ENCODE data around the gene ZNF674. TPM values are rescaled to one million over a fixed set of nuclear protein-coding genes. Genes with fewer than 3 reads are reported as not detected.

The ZNF674 gene
- polyA plus RNA-seq, result under 1 TPM; 0.62 to 0.86 TPM

- WGBS, 2 donors, result 0 to 20% methylated on average over 56 to 57 of the region's 57 CpGs
- Histone ChIP-seq H3K36me3 (ENCODE audit: control insufficient read depth in 2 of 2, insufficient read depth in 2 of 2, low read length in 1 of 2) (no peaks in the 10 kb centered on the region), H3K4me3 (ENCODE audit: low read depth in 1 of 2, low read length in 2 of 2) (peak within 1 kb of the TSS; percentile 60 to 82), H3K27me3 (ENCODE audit: control insufficient read depth in 1 of 2, insufficient read depth in 2 of 2, low read length in 2 of 2) (no peaks in the 10 kb centered on the region), H3K27ac (ENCODE audit: low read depth in 2 of 2, low read length in 1 of 2) (peak within 1 kb of the TSS; percentile 74 to 85), H3K4me1 (ENCODE audit: control insufficient read depth in 2 of 2, insufficient read depth in 2 of 2, low read length in 1 of 2) (peaks cover 0 to 6% of the 10 kb centered on the region in 2 donors), H3K9me3 (ENCODE audit: control insufficient read depth in 2 of 2, insufficient read depth in 1 of 2, low read depth in 1 of 2, low read length in 1 of 2) (no peaks in the 10 kb centered on the region)
Observed at GRCh38 chrX:46545111-46546005, at the start of gene ZNF674. Gene ZNF674, minus strand, starts transcription at chrX:46545421. Its CDS starts 3,334 bp downstream, at chrX:46542087.

DNA sequence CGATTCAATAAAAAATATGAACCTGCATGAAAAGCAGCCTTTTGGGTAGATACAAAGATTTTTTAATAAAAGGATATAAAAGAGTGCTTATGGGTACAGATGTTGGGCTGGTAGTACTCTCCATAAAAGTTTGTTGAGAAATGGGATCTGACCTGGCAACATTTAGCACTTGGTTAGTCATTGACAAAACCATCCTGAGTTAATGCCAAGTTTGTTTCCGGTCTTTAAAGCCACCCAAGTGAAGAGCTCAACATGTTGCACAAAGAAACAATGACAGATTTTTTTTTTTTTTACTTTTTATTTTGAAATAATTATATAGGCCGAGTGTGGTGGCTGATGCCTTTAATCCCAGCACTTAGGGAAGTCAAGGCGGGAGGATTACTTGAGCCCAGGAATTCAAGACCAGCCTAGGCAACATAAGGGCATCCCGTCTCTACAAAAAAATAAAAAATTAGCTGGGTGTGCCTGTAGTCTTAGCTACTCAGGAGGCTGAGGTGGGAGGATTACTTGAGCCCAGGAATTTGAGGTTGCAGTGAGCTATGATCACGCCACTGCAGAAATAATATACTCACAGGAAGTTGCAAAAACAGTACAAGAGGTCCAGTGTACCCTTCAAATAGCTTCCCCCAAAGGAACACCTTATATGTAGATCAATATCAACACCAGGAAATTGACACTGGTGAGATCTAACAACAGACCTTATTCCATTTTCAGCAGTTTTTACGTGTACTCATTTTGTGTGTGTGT is 44.9 kb upstream of the ZNF674 start:
- Histone ChIP-seq H3K27me3 (ENCODE audit: control insufficient read depth in 1 of 2, insufficient read depth in 2 of 2, low read length in 2 of 2) (no peaks in the 10 kb centered on the region), H3K4me1 (ENCODE audit: control insufficient read depth in 2 of 2, insufficient read depth in 2 of 2, low read length in 1 of 2) (no peaks in the 10 kb centered on the region), H3K9me3 (ENCODE audit: control insufficient read depth in 2 of 2, insufficient read depth in 1 of 2, low read depth in 1 of 2, low read length in 1 of 2) (no peaks in the 10 kb centered on the region), H3K36me3 (ENCODE audit: control insufficient read depth in 2 of 2, insufficient read depth in 2 of 2, low read length in 1 of 2) (no peaks in the 10 kb centered on the region), H3K27ac (ENCODE audit: low read depth in 2 of 2, low read length in 1 of 2) (peak overlapping the region in 1 of 2 donors; percentile 33), H3K4me3 (ENCODE audit: low read depth in 1 of 2, low read length in 2 of 2) (no peak overlapping the region)
- WGBS, 2 donors, result 44 to 70% methylated on average over 7 of the region's 7 CpGs

DNA sequence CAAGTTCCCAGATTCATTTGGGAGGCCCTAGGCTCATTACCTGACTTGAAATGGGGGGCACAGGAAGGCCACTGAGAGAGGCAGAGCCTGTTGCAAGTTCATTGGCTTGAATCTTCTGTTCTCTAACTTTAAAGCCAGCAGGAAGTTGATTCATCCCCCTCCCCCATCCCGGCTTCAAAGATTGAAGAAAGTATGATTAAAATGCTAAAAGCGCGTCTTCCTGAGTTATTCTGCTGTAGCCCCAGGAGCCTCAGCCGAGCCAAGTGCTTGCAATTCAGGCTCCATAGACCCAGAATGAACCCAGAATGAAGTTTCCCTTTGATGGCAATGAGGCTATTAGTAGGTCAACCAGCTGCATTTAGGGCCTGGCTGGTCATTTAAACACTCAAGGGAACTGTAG is 43.0 kb upstream of the ZNF674 start:
- Histone ChIP-seq H3K27ac (ENCODE audit: low read depth in 2 of 2, low read length in 1 of 2) (no peak overlapping the region), H3K27me3 (ENCODE audit: control insufficient read depth in 1 of 2, insufficient read depth in 2 of 2, low read length in 2 of 2) (no peaks in the 10 kb centered on the region), H3K4me1 (ENCODE audit: control insufficient read depth in 2 of 2, insufficient read depth in 2 of 2, low read length in 1 of 2) (no peaks in the 10 kb centered on the region), H3K4me3 (ENCODE audit: low read depth in 1 of 2, low read length in 2 of 2) (no peak overlapping the region), H3K9me3 (ENCODE audit: control insufficient read depth in 2 of 2, insufficient read depth in 1 of 2, low read depth in 1 of 2, low read length in 1 of 2) (no peaks in the 10 kb centered on the region), H3K36me3 (ENCODE audit: control insufficient read depth in 2 of 2, insufficient read depth in 2 of 2, low read length in 1 of 2) (no peaks in the 10 kb centered on the region)
- WGBS, 2 donors, result 27 to 53% methylated on average over 4 of the region's 4 CpGs

DNA sequence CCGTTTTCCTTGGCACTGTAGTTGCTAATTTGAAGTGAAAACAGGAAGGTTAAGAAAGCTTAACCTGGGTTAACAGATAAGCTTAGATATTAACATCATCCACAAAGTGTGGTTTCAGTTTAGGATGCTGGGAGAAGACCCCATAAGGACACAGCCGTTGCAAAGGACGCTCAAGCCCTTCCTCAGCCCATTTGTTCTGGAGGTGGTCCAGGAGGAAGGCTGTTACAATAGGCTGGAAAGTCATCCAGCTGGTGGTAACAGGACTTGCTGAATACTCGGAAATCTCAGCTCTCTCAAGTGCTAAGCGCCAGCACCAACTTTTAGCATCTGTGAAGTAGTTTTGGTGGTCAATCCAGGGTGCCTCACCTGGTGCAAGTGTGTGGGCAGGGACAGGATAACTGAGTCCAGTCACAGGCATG is 42.5 kb upstream of the ZNF674 start:
- no peaks in the 10 kb centered on the region for H3K9me3 ChIP-seq (ENCODE audit: control insufficient read depth in 2 of 2, insufficient read depth in 1 of 2, low read depth in 1 of 2, low read length in 1 of 2)
- H3K4me1 ChIP-seq (ENCODE audit: control insufficient read depth in 2 of 2, insufficient read depth in 2 of 2, low read length in 1 of 2), result no peaks in the 10 kb centered on the region
- 17 to 27% methylated on average over 5 of the region's 5 CpGs for WGBS, 2 donors
- no peak overlapping the region for H3K4me3 ChIP-seq (ENCODE audit: low read depth in 1 of 2, low read length in 2 of 2)
- no peaks in the 10 kb centered on the region for H3K36me3 ChIP-seq (ENCODE audit: control insufficient read depth in 2 of 2, insufficient read depth in 2 of 2, low read length in 1 of 2)
- no peaks in the 10 kb centered on the region for H3K27me3 ChIP-seq (ENCODE audit: control insufficient read depth in 1 of 2, insufficient read depth in 2 of 2, low read length in 2 of 2)
- peak overlapping the region; percentile 19 to 48 for H3K27ac ChIP-seq (ENCODE audit: low read depth in 2 of 2, low read length in 1 of 2)

DNA sequence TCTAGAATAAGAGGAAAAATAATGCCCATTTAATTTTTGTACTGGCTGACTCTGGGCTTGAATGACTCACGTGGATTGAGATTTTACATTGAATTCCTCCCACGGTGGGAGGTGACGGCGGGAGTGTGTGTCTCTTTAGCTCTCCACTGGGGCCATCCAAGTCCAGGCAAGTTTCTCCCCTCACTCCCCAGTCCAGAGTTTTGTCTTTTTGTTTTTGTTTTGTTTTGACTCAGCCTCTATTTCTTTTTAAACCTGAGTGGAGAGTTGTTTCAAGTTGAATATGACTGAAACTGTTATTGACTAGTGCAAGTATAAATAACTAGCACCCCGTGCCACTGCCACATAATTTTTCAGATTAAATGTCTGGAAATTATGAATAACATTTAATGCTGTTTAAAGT is 41.9 kb upstream of the ZNF674 start:
- H3K9me3 ChIP-seq (ENCODE audit: control insufficient read depth in 2 of 2, insufficient read depth in 1 of 2, low read depth in 1 of 2, low read length in 1 of 2), result no peaks in the 10 kb centered on the region
- no peaks in the 10 kb centered on the region for H3K27me3 ChIP-seq (ENCODE audit: control insufficient read depth in 1 of 2, insufficient read depth in 2 of 2, low read length in 2 of 2)
- H3K27ac ChIP-seq (ENCODE audit: low read depth in 2 of 2, low read length in 1 of 2), result no peak overlapping the region
- H3K36me3 ChIP-seq (ENCODE audit: control insufficient read depth in 2 of 2, insufficient read depth in 2 of 2, low read length in 1 of 2), result no peaks in the 10 kb centered on the region
- no peaks in the 10 kb centered on the region for H3K4me1 ChIP-seq (ENCODE audit: control insufficient read depth in 2 of 2, insufficient read depth in 2 of 2, low read length in 1 of 2)
- no peak overlapping the region for H3K4me3 ChIP-seq (ENCODE audit: low read depth in 1 of 2, low read length in 2 of 2)
- 19 to 50% methylated on average over 5 of the region's 5 CpGs for WGBS, 2 donors

GRCh38 chrX:46584736-46585135 is 39.5 kb upstream of the ZNF674 start:
- Histone ChIP-seq H3K4me3 (ENCODE audit: low read depth in 1 of 2, low read length in 2 of 2) (no peak overlapping the region), H3K4me1 (ENCODE audit: control insufficient read depth in 2 of 2, insufficient read depth in 2 of 2, low read length in 1 of 2) (no peaks in the 10 kb centered on the region), H3K9me3 (ENCODE audit: control insufficient read depth in 2 of 2, insufficient read depth in 1 of 2, low read depth in 1 of 2, low read length in 1 of 2) (no peaks in the 10 kb centered on the region), H3K27ac (ENCODE audit: low read depth in 2 of 2, low read length in 1 of 2) (no peak overlapping the region), H3K27me3 (ENCODE audit: control insufficient read depth in 1 of 2, insufficient read depth in 2 of 2, low read length in 2 of 2) (no peaks in the 10 kb centered on the region), H3K36me3 (ENCODE audit: control insufficient read depth in 2 of 2, insufficient read depth in 2 of 2, low read length in 1 of 2) (no peaks in the 10 kb centered on the region)
- WGBS, 2 donors, result 59 to 65% methylated on average over 2 of the region's 2 CpGs

GRCh38 chrX:46582966-46583365 is 37.7 kb upstream of the ZNF674 start:
- Histone ChIP-seq H3K27ac (ENCODE audit: low read depth in 2 of 2, low read length in 1 of 2) (peak overlapping the region in 1 of 2 donors; percentile 49), H3K4me3 (ENCODE audit: low read depth in 1 of 2, low read length in 2 of 2) (no peak overlapping the region), H3K4me1 (ENCODE audit: control insufficient read depth in 2 of 2, insufficient read depth in 2 of 2, low read length in 1 of 2) (no peaks in the 10 kb centered on the region), H3K9me3 (ENCODE audit: control insufficient read depth in 2 of 2, insufficient read depth in 1 of 2, low read depth in 1 of 2, low read length in 1 of 2) (no peaks in the 10 kb centered on the region), H3K36me3 (ENCODE audit: control insufficient read depth in 2 of 2, insufficient read depth in 2 of 2, low read length in 1 of 2) (no peaks in the 10 kb centered on the region), H3K27me3 (ENCODE audit: control insufficient read depth in 1 of 2, insufficient read depth in 2 of 2, low read length in 2 of 2) (no peaks in the 10 kb centered on the region)
- 4 to 11% methylated on average over 1 of the region's 1 CpG for WGBS, 2 donors

DNA sequence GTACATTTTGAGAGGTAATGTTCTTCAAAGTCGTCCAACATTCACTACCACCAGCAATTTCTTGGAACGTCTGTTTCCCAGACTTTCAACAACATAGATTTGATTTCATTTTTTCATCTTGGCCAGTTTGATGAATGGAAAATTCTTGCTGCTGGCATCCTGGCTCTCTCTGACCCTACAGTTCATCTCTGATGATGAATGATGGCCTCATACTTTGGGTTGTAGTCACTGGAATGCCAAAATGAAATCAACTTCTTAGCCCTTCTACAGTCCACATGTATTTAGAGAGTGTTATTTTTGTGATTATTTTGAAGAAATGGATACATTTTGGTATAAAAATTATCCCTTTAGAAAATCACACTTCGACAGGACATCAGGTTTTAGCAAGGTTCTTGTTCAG is 37.1 kb upstream of the ZNF674 start:
- Histone ChIP-seq H3K4me1 (ENCODE audit: control insufficient read depth in 2 of 2, insufficient read depth in 2 of 2, low read length in 1 of 2) (peaks cover 0 to 3% of the 10 kb centered on the region in 2 donors), H3K27ac (ENCODE audit: low read depth in 2 of 2, low read length in 1 of 2) (peak overlapping the region; percentile 30 to 49), H3K9me3 (ENCODE audit: control insufficient read depth in 2 of 2, insufficient read depth in 1 of 2, low read depth in 1 of 2, low read length in 1 of 2) (no peaks in the 10 kb centered on the region), H3K36me3 (ENCODE audit: control insufficient read depth in 2 of 2, insufficient read depth in 2 of 2, low read length in 1 of 2) (no peaks in the 10 kb centered on the region), H3K27me3 (ENCODE audit: control insufficient read depth in 1 of 2, insufficient read depth in 2 of 2, low read length in 2 of 2) (no peaks in the 10 kb centered on the region), H3K4me3 (ENCODE audit: low read depth in 1 of 2, low read length in 2 of 2) (no peak overlapping the region)
- 36 to 53% methylated on average over 3 of the region's 3 CpGs for WGBS, 2 donors

GRCh38 chrX:46580613-46581012 is 35.4 kb upstream of the ZNF674 start:
- no peaks in the 10 kb centered on the region for H3K27me3 ChIP-seq (ENCODE audit: control insufficient read depth in 1 of 2, insufficient read depth in 2 of 2, low read length in 2 of 2)
- WGBS, 2 donors, result 92 to 96% methylated on average over 6 of the region's 6 CpGs
- no peak overlapping the region for H3K27ac ChIP-seq (ENCODE audit: low read depth in 2 of 2, low read length in 1 of 2)
- no peaks in the 10 kb centered on the region for H3K9me3 ChIP-seq (ENCODE audit: control insufficient read depth in 2 of 2, insufficient read depth in 1 of 2, low read depth in 1 of 2, low read length in 1 of 2)
- H3K4me1 ChIP-seq (ENCODE audit: control insufficient read depth in 2 of 2, insufficient read depth in 2 of 2, low read length in 1 of 2), result peaks cover 0 to 3% of the 10 kb centered on the region in 2 donors
- no peak overlapping the region for H3K4me3 ChIP-seq (ENCODE audit: low read depth in 1 of 2, low read length in 2 of 2)
- no peaks in the 10 kb centered on the region for H3K36me3 ChIP-seq (ENCODE audit: control insufficient read depth in 2 of 2, insufficient read depth in 2 of 2, low read length in 1 of 2)

Measured in esophagus (tissue), 2 donors.